HCEC 1CT (cell line): Measurements from ENCODE around the gene PAIP2B.

Experiments
- DNase-seq: peaks from one replicate; pipeline ENCODE4 v3.0.0-alpha.2; 2017

PAIP2B gene

GRCh38 chr2:71150082-71150816 lies 76.7 kb downstream of the PAIP2B start:
- no peak for DNase-seq

GRCh38 chr2:71148506-71149063 lies 78.3 kb downstream of the PAIP2B start:
- DNase-seq: no peak

GRCh38 chr2:71143782-71144181 lies 83.1 kb downstream of the PAIP2B start:
- no peak for DNase-seq

GRCh38 chr2:71136174-71136573 lies 90.7 kb downstream of the PAIP2B start:
- no peak for DNase-seq

DNA sequence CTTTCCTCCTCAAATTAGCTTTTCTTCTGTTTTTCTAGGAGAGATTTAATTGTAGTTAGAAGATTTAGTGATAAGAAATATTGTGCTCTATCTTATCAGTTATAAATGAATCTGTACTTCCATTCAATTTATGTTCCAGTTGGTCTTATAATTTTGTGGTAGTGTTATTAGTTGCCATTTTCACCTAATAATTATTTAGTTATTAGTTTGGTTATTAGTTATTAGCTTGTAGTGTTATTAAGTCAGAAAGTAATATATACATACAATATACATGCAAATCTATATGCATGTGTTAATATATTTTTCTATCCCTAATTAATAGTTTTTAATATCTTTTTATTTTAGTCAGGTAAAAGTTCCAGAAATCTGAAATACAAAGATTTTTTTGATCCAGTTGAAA lies 93.3 kb downstream of the PAIP2B start:
- no peak for DNase-seq
